ENCODE data around the gene GMPPB. TPM values are rescaled to one million over a fixed set of nuclear protein-coding genes. Genes with fewer than 3 reads are reported as not detected.

Gene GMPPB
- total and polyA plus RNA-seq, 4 donors, result 12.6 to 57.8 (median 35.6) TPM

DNA sequence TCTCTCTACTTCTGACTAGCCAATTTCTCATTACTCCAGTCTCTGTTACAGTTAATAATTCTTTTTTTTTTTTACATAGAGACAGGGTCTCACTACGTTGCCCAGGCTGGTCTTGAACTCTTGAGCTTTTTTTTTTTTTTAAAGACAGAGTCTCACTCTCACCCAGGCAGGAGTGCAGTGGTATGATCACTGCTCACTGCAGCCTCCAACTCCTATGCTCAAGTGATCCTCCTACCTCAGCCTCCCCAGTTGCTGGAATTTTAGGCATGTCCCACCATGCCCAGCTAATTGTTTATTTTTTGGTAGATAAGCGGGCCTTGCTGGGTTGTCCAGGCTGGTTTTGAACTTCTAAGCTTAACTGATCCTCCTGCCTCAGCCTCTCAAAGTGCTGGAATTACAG, 49.0 kb upstream of the GMPPB start (continued):
- TF ChIP-seq, protein P1, sequence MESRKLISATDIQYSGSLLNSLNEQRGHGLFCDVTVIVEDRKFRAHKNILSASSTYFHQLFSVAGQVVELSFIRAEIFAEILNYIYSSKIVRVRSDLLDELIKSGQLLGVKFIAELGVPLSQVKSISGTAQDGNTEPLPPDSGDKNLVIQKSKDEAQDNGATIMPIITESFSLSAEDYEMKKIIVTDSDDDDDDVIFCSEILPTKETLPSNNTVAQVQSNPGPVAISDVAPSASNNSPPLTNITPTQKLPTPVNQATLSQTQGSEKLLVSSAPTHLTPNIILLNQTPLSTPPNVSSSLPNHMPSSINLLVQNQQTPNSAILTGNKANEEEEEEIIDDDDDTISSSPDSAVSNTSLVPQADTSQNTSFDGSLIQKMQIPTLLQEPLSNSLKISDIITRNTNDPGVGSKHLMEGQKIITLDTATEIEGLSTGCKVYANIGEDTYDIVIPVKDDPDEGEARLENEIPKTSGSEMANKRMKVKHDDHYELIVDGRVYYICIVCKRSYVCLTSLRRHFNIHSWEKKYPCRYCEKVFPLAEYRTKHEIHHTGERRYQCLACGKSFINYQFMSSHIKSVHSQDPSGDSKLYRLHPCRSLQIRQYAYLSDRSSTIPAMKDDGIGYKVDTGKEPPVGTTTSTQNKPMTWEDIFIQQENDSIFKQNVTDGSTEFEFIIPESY (IDR thresholded peaks at IDR 0.05), result no peak
- no peak for TF ChIP-seq ATF3 (IDR thresholded peaks at IDR 0.05)
- TF ChIP-seq GABPA (IDR thresholded peaks at IDR 0.05 in 1 of 2, conservative IDR thresholded peaks at IDR 0.05 in 1 of 2), result no peak
- TF ChIP-seq YY1 (IDR thresholded peaks at IDR 0.05), result no peak
- TF ChIP-seq HNF4G (IDR thresholded peaks at IDR 0.05), result no peak
- no peak for TF ChIP-seq SP1 (IDR thresholded peaks at IDR 0.05)
- no peak for TF ChIP-seq RAD21 (IDR thresholded peaks at IDR 0.05)

DNA sequence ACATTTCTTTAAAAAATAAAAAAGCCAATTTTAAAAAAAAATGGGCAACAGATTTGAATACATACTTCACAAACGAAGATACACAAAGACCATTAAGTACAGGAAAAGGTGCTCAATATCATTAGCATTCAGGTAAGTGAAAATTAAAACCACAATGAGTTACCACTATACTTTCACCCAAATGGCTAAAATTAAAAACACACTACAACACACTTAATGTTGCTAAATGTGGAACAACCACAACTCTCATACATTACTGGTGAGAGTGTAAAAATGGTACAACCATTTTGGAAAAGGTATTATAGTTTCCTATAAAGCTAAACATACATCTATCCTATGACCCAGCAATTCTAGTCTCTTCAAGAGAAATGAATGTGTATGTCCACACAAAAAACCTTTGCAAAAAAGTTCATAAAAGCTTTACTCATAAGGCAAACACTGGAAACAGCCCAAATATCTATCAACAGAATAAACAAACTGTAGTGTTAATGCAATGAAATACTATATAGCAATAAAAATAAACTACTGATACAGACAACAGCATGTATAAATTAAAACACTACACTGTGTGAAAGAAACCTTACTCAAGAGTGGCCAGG, 47.7 kb upstream of the GMPPB start:
- no peak for DNase-seq (ENCODE audit: low spot score)
- H3K4me1 ChIP-seq (ENCODE audit: control insufficient read depth in 4 of 4, insufficient read depth in 4 of 4, low read length in 3 of 4), result no peaks in the 10 kb centered on the region
- WGBS, result 81% methylated on average over 1 of the region's 1 CpG

More for the DNA sequence above, 47.7 kb upstream of the GMPPB start:
- peaks cover 0 to 5% (median 1%) of the 10 kb centered on the region in 4 donors for H3K36me3 ChIP-seq (ENCODE audit: control insufficient read depth in 4 of 4, insufficient read depth in 3 of 4, low read depth in 1 of 4, low read length in 3 of 4)
- H3K9ac ChIP-seq (ENCODE audit: low read depth in 1 of 2, low read length in 2 of 2), result no peak overlapping the region
- no peak overlapping the region for H3K4me3 ChIP-seq (ENCODE audit: low read depth in 1 of 3, low read length in 3 of 3)
- no peaks in the 10 kb centered on the region for H3K9me3 ChIP-seq (ENCODE audit: control insufficient read depth in 4 of 4, low read length in 3 of 4)
- TF ChIP-seq SP1 (IDR thresholded peaks at IDR 0.05) (no peak), GABPA (IDR thresholded peaks at IDR 0.05 in 1 of 2, conservative IDR thresholded peaks at IDR 0.05 in 1 of 2) (no peak), HNF4G (IDR thresholded peaks at IDR 0.05) (no peak), HNF4A (conservative IDR thresholded peaks at IDR 0.05) (no peak), NR2F2 (IDR thresholded peaks at IDR 0.05) (no peak), FOXA2 (IDR thresholded peaks at IDR 0.05) (no peak), FOXA1 (IDR thresholded peaks at IDR 0.05) (no peak), CTCF (IDR thresholded peaks at IDR 0.05; ENCODE audit: low read depth, low read length, missing input control) (no peak), JUND (IDR thresholded peaks at IDR 0.05) (no peak), ATF3 (IDR thresholded peaks at IDR 0.05) (no peak), RAD21 (IDR thresholded peaks at IDR 0.05) (no peak), REST (IDR thresholded peaks at IDR 0.05) (no peak)
- TF ChIP-seq, protein P2, sequence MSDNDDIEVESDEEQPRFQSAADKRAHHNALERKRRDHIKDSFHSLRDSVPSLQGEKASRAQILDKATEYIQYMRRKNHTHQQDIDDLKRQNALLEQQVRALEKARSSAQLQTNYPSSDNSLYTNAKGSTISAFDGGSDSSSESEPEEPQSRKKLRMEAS (IDR thresholded peaks at IDR 0.05), result no peak
- TF ChIP-seq, protein P1 (IDR thresholded peaks at IDR 0.05), result no peak
- no peak overlapping the region for H3K27ac ChIP-seq (ENCODE audit: low read depth in 1 of 2, low read length in 2 of 2)
- no peaks in the 10 kb centered on the region for H3K27me3 ChIP-seq (ENCODE audit: control insufficient read depth in 4 of 4, insufficient read depth in 4 of 4, low read length in 3 of 4)

All from liver (tissue), 9 donors.